Activated naive CD8-positive, alpha-beta T cell treated with anti-CD3 and anti-CD28 coated beads, Interleukin-2, amount 50 U/mL, for 24 hours (primary cell): ENCODE data around the gene FAM219A.
A peak's percentile ranks its signal among the peaks of the same experiment; 100 is the strongest.

Source experiments
- ATAC-seq: fragments of 150-1000 bp; cut with Tn5 transposase; one replicate; pipeline ENCODE4 v1.10.0; 2021
- DNase-seq: peaks from one replicate; pipeline ENCODE4 v3.0.0; 2021
- H3K27ac Mint-ChIP-seq: one replicate; pipeline ENCODE4 v1.8.0; 2021; ENCODE audit warnings: mild to moderate bottlenecking, mixed read lengths
- H3K27me3 Mint-ChIP-seq: one replicate; pipeline ENCODE4 v1.8.0; 2021; ENCODE audit warnings: mixed read lengths
- H3K36me3 Mint-ChIP-seq: one replicate; pipeline ENCODE4 v1.8.0; 2021; ENCODE audit warnings: low read depth, mixed read lengths
- H3K4me1 Mint-ChIP-seq: one replicate; pipeline ENCODE4 v1.8.0; 2021; ENCODE audit warnings: mixed read lengths
- H3K4me3 Mint-ChIP-seq: one replicate; pipeline ENCODE4 v1.8.0; 2021; ENCODE audit warnings: mild to moderate bottlenecking, moderate library complexity, mixed read lengths
- H3K9me3 Mint-ChIP-seq: one replicate; pipeline ENCODE4 v1.8.0; 2021; ENCODE audit warnings: mixed read lengths

FAM219A gene

GRCh38 chr9:34458013-34458958 is at the start of gene FAM219A, which contains the start of gene DNAI1:
Gene FAM219A, minus strand, starts transcription at chr9:34458570. Its CDS starts 307 bp downstream, at chr9:34458263.
Gene DNAI1, plus strand, starts transcription at chr9:34458805. Its CDS starts 201 bp downstream, at chr9:34459006.
- Mint-ChIP-seq H3K36me3 (no peaks in the 10 kb centered on the region), H3K27me3 (peaks cover 21% of the 10 kb centered on the region), H3K4me3 (peak within 1 kb of the TSS; percentile 86), H3K9me3 (no peaks in the 10 kb centered on the region), H3K27ac (peak within 1 kb of the TSS; percentile 61), H3K4me1 (peaks cover 58% of the 10 kb centered on the region)
- DNase-seq = peak; percentile 99
- peak; percentile 91 for ATAC-seq

- Mint-ChIP-seq H3K27me3 (peaks cover 2% of the 10 kb centered on the region), H3K4me1 (no peaks in the 10 kb centered on the region), H3K9me3 (no peaks in the 10 kb centered on the region), H3K27ac (no peak overlapping the region), H3K36me3 (no peaks in the 10 kb centered on the region), H3K4me3 (no peak overlapping the region)
- ATAC-seq = no peak
- DNase-seq = no peak
Measured at GRCh38 chr9:34507966-34508365, 49.6 kb upstream of the FAM219A start.

- Mint-ChIP-seq H3K36me3 (no peaks in the 10 kb centered on the region), H3K4me3 (no peak overlapping the region), H3K9me3 (no peaks in the 10 kb centered on the region), H3K4me1 (no peaks in the 10 kb centered on the region), H3K27ac (no peak overlapping the region), H3K27me3 (peaks cover 2% of the 10 kb centered on the region)
- no peak for ATAC-seq
- DNase-seq = no peak
Measured at GRCh38 chr9:34507556-34507955, 49.2 kb upstream of the FAM219A start.

GRCh38 chr9:34506623-34507022 is 48.3 kb upstream of the FAM219A start:
- H3K36me3 Mint-ChIP-seq = no peaks in the 10 kb centered on the region
- H3K4me3 Mint-ChIP-seq = no peak overlapping the region
- H3K9me3 Mint-ChIP-seq = no peaks in the 10 kb centered on the region
- DNase-seq = no peak
- H3K4me1 Mint-ChIP-seq = no peaks in the 10 kb centered on the region
- H3K27me3 Mint-ChIP-seq = peaks cover 2% of the 10 kb centered on the region
- no peak for ATAC-seq
- no peak overlapping the region for H3K27ac Mint-ChIP-seq

- no peak for ATAC-seq
- peaks cover 4% of the 10 kb centered on the region for H3K27me3 Mint-ChIP-seq
- H3K36me3 Mint-ChIP-seq = no peaks in the 10 kb centered on the region
- H3K4me3 Mint-ChIP-seq = no peak overlapping the region
- H3K9me3 Mint-ChIP-seq = no peaks in the 10 kb centered on the region
- H3K4me1 Mint-ChIP-seq = peaks cover under 1% of the 10 kb centered on the region
- DNase-seq = no peak
- no peak overlapping the region for H3K27ac Mint-ChIP-seq
Measured at GRCh38 chr9:34505370-34506120, 47.2 kb upstream of the FAM219A start.

- ATAC-seq (no peak), DNase-seq (no peak)
- no peak overlapping the region for H3K27ac Mint-ChIP-seq
Measured at GRCh38 chr9:34503406-34503805, 45.0 kb upstream of the FAM219A start.

GRCh38 chr9:34502891-34503290 is 44.5 kb upstream of the FAM219A start:
- H3K4me3 Mint-ChIP-seq = no peak overlapping the region
- peaks cover 7% of the 10 kb centered on the region for H3K27me3 Mint-ChIP-seq
- no peaks in the 10 kb centered on the region for H3K36me3 Mint-ChIP-seq
- no peak overlapping the region for H3K27ac Mint-ChIP-seq
- peaks cover 5% of the 10 kb centered on the region for H3K4me1 Mint-ChIP-seq
- H3K9me3 Mint-ChIP-seq = no peaks in the 10 kb centered on the region
- ATAC-seq (no peak), DNase-seq (no peak)

More at GRCh38 chr9:34503406-34503805, 45.0 kb upstream of the FAM219A start:
- Mint-ChIP-seq H3K4me3 (no peak overlapping the region), H3K36me3 (no peaks in the 10 kb centered on the region), H3K4me1 (peaks cover 5% of the 10 kb centered on the region), H3K27me3 (peaks cover 7% of the 10 kb centered on the region), H3K9me3 (no peaks in the 10 kb centered on the region)

- H3K4me3 Mint-ChIP-seq = no peak overlapping the region
- DNase-seq = no peak
- H3K9me3 Mint-ChIP-seq = no peaks in the 10 kb centered on the region
- no peak for ATAC-seq
- H3K27ac Mint-ChIP-seq = no peak overlapping the region
- peaks cover 7% of the 10 kb centered on the region for H3K27me3 Mint-ChIP-seq
- H3K4me1 Mint-ChIP-seq = peaks cover 5% of the 10 kb centered on the region
- H3K36me3 Mint-ChIP-seq = no peaks in the 10 kb centered on the region
Measured at GRCh38 chr9:34502471-34502870, 44.1 kb upstream of the FAM219A start.

GRCh38 chr9:34501889-34502425 is 43.6 kb upstream of the FAM219A start:
- Mint-ChIP-seq H3K27me3 (peaks cover 7% of the 10 kb centered on the region), H3K9me3 (no peaks in the 10 kb centered on the region), H3K4me3 (no peak overlapping the region), H3K36me3 (no peaks in the 10 kb centered on the region), H3K27ac (no peak overlapping the region), H3K4me1 (peaks cover 5% of the 10 kb centered on the region)
- ATAC-seq (no peak), DNase-seq (no peak)

- Mint-ChIP-seq H3K9me3 (no peaks in the 10 kb centered on the region), H3K27ac (no peak overlapping the region), H3K4me3 (no peak overlapping the region), H3K36me3 (no peaks in the 10 kb centered on the region), H3K27me3 (peaks cover 7% of the 10 kb centered on the region), H3K4me1 (peaks cover 5% of the 10 kb centered on the region)
- ATAC-seq (no peak), DNase-seq (no peak)
Measured at GRCh38 chr9:34501372-34501771, 43.0 kb upstream of the FAM219A start.

GRCh38 chr9:34500623-34501267 is 42.4 kb upstream of the FAM219A start:
- H3K27me3 Mint-ChIP-seq = peaks cover 9% of the 10 kb centered on the region
- no peak overlapping the region for H3K4me3 Mint-ChIP-seq
- DNase-seq (peak; percentile 80), ATAC-seq (peak; percentile 85)
- peaks cover 5% of the 10 kb centered on the region for H3K4me1 Mint-ChIP-seq
- H3K9me3 Mint-ChIP-seq = no peaks in the 10 kb centered on the region
- no peak overlapping the region for H3K27ac Mint-ChIP-seq
- H3K36me3 Mint-ChIP-seq = no peaks in the 10 kb centered on the region

- peaks cover 7% of the 10 kb centered on the region for H3K27me3 Mint-ChIP-seq
Measured at GRCh38 chr9:34499076-34499475, 40.7 kb upstream of the FAM219A start.

GRCh38 chr9:34498553-34498952 is 40.2 kb upstream of the FAM219A start:
- H3K27ac Mint-ChIP-seq = no peak overlapping the region
- H3K36me3 Mint-ChIP-seq = no peaks in the 10 kb centered on the region
- no peaks in the 10 kb centered on the region for H3K9me3 Mint-ChIP-seq
- peaks cover 7% of the 10 kb centered on the region for H3K27me3 Mint-ChIP-seq
- DNase-seq = no peak
- peaks cover 5% of the 10 kb centered on the region for H3K4me1 Mint-ChIP-seq
- no peak overlapping the region for H3K4me3 Mint-ChIP-seq
- ATAC-seq = no peak

More at GRCh38 chr9:34499076-34499475, 40.7 kb upstream of the FAM219A start:
- Mint-ChIP-seq H3K27ac (no peak overlapping the region), H3K4me3 (no peak overlapping the region), H3K9me3 (no peaks in the 10 kb centered on the region), H3K4me1 (peaks cover 5% of the 10 kb centered on the region), H3K36me3 (no peaks in the 10 kb centered on the region)
- no peak for ATAC-seq
- no peak for DNase-seq

- H3K27ac Mint-ChIP-seq = no peak overlapping the region
- no peaks in the 10 kb centered on the region for H3K36me3 Mint-ChIP-seq
- no peak overlapping the region for H3K4me3 Mint-ChIP-seq
- peaks cover 12% of the 10 kb centered on the region for H3K27me3 Mint-ChIP-seq
- no peak for DNase-seq
- ATAC-seq = no peak
- no peaks in the 10 kb centered on the region for H3K9me3 Mint-ChIP-seq
- peaks cover 5% of the 10 kb centered on the region for H3K4me1 Mint-ChIP-seq
Measured at GRCh38 chr9:34496149-34496712, 37.9 kb upstream of the FAM219A start.
